ENCODE results near the gene RBM4.

DNA sequence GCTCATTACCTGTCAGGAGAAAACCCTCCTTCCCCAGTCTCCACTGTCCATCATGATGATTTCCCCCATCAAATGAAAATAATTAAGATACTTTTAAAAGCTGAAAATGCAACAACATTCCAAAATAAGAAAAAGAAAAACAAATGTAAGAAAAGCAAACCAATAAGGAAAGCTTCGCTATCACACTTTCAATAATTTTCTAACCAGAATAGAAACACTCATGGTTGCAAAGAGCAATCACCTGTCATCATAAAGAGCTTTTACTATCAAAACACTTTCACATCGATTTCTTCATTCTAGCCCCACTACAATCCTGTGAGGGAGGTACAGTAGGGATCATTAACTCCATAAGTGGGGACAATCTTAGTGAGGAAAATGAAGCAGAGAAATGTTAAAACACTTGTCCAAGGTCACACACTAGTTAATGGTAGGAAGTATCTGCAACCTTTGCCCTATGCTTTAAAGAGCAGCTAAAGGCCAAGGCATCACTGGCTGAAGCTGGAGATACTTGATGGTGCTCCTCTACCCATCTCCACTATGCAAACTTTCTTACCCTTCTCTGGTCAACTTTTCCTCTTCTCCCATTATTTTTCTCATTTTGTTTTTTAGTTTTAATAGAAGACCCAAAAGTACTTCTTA, 36.6 kb downstream of the RBM4 start:
- TF ChIP-seq NFE2 (CRISPR knock-in tag; IDR thresholded peaks at IDR 0.05) (no peak), ZNF282 (IDR thresholded peaks at IDR 0.05; ENCODE audit: partially characterized antibody) (no peak), SP140L (CRISPR knock-in tag; IDR thresholded peaks at IDR 0.05; ENCODE audit: borderline replicate concordance) (no peak), TCF7 (IDR thresholded peaks at IDR 0.05; ENCODE audit: low read depth) (no peak), ARHGAP35 (CRISPR knock-in tag; IDR thresholded peaks at IDR 0.05; ENCODE audit: borderline replicate concordance) (no peak)
- TF ChIP-seq, protein P1, sequence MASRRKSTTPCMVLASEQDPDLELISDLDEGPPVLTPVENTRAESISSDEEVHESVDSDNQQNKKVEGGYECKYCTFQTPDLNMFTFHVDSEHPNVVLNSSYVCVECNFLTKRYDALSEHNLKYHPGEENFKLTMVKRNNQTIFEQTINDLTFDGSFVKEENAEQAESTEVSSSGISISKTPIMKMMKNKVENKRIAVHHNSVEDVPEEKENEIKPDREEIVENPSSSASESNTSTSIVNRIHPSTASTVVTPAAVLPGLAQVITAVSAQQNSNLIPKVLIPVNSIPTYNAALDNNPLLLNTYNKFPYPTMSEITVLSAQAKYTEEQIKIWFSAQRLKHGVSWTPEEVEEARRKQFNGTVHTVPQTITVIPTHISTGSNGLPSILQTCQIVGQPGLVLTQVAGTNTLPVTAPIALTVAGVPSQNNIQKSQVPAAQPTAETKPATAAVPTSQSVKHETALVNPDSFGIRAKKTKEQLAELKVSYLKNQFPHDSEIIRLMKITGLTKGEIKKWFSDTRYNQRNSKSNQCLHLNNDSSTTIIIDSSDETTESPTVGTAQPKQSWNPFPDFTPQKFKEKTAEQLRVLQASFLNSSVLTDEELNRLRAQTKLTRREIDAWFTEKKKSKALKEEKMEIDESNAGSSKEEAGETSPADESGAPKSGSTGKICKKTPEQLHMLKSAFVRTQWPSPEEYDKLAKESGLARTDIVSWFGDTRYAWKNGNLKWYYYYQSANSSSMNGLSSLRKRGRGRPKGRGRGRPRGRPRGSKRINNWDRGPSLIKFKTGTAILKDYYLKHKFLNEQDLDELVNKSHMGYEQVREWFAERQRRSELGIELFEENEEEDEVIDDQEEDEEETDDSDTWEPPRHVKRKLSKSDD (CRISPR knock-in tag; IDR thresholded peaks at IDR 0.05; ENCODE audit: low read depth): no peak
- TF ChIP-seq, protein P2, sequence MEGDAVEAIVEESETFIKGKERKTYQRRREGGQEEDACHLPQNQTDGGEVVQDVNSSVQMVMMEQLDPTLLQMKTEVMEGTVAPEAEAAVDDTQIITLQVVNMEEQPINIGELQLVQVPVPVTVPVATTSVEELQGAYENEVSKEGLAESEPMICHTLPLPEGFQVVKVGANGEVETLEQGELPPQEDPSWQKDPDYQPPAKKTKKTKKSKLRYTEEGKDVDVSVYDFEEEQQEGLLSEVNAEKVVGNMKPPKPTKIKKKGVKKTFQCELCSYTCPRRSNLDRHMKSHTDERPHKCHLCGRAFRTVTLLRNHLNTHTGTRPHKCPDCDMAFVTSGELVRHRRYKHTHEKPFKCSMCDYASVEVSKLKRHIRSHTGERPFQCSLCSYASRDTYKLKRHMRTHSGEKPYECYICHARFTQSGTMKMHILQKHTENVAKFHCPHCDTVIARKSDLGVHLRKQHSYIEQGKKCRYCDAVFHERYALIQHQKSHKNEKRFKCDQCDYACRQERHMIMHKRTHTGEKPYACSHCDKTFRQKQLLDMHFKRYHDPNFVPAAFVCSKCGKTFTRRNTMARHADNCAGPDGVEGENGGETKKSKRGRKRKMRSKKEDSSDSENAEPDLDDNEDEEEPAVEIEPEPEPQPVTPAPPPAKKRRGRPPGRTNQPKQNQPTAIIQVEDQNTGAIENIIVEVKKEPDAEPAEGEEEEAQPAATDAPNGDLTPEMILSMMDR (CRISPR knock-in tag; IDR thresholded peaks at IDR 0.05): no peak

Data from HepG2 (cell line).